Activated CD4-positive, alpha-beta memory T cell treated with anti-CD3 and anti-CD28 coated beads for 36 hours (primary cell): ENCODE measurements around the gene RDH12. TPM values are rescaled to one million over a fixed set of nuclear protein-coding genes. Genes with fewer than 3 reads are reported as not detected.

Experiments used
- CTCF ChIA-PET: fragments of 350-600 bp; sonication (Branson Sonifier 250); formaldehyde crosslinking; loops from one replicate; lab custom pipeline; 2021; ENCODE audit warnings: antibody characterized with exemption, inconsistent platforms; lab: Charles Lee
- POLR2A ChIA-PET: fragments of 350-600 bp; sonication (Branson Sonifier 250); formaldehyde crosslinking; loops from one replicate; lab custom pipeline; 2021; ENCODE audit warnings: antibody characterized with exemption; lab: Charles Lee
- DNase-seq: peaks from one replicate; pipeline ENCODE4 v3.0.0-alpha.2; 2020
- H3K27ac Mint-ChIP-seq: one replicate; pipeline ENCODE4 v1.8.0; 2021; ENCODE audit warnings: mixed read lengths
- H3K27me3 Mint-ChIP-seq: one replicate; pipeline ENCODE4 v1.8.0; 2021; ENCODE audit warnings: mixed read lengths
- H3K36me3 Mint-ChIP-seq: one replicate; pipeline ENCODE4 v1.8.0; 2021; ENCODE audit warnings: mixed read lengths
- H3K4me1 Mint-ChIP-seq: one replicate; pipeline ENCODE4 v1.8.0; 2021; ENCODE audit warnings: low read depth, mixed read lengths
- H3K4me3 Mint-ChIP-seq: one replicate; pipeline ENCODE4 v1.8.0; 2021; ENCODE audit warnings: mild to moderate bottlenecking, mixed read lengths
- H3K9me3 Mint-ChIP-seq: one replicate; pipeline ENCODE4 v1.8.0; 2021; ENCODE audit warnings: mixed read lengths
- intact Hi-C: fragments of 100-400 bp; cut with micrococcal nuclease; formaldehyde crosslinking; loops from one replicate; pipeline ENCODE4 v1.15.1; 2023
- total RNA-seq, 2 experiments: library from RNA; stranded (reverse); gene quantifications; one replicate each; pipeline ENCODE4 v1.2.3, GENCODE V29; 2021

RDH12 gene
- total RNA-seq, 2 experiments from 2014 or later, result not detected

GRCh38 chr14:67776653-67777322, 75.1 kb downstream of the RDH12 start:
- Mint-ChIP-seq H3K9me3 (no peaks in the 10 kb centered on the region), H3K36me3 (peaks cover 38% of the 10 kb centered on the region), H3K27ac (no peak overlapping the region), H3K27me3 (no peaks in the 10 kb centered on the region), H3K4me3 (no peak overlapping the region), H3K4me1 (no peaks in the 10 kb centered on the region)
- POLR2A ChIA-PET, result no interaction called here
- no peak for DNase-seq
- CTCF ChIA-PET, result interaction anchor here (0.6 kb wide), 1 partner anchor 28 kb away, joined by 3 read pairs; no protein-coding TSS in a partner anchor
- intact Hi-C loops, result no loop called here

GRCh38 chr14:67778792-67779191, 77.1 kb downstream of the RDH12 start:
- H3K36me3 Mint-ChIP-seq, result peaks cover 35% of the 10 kb centered on the region
- CTCF ChIA-PET, result no interaction called here
- no peak for DNase-seq
- H3K27me3 Mint-ChIP-seq, result no peaks in the 10 kb centered on the region
- no peaks in the 10 kb centered on the region for H3K4me1 Mint-ChIP-seq
- H3K9me3 Mint-ChIP-seq, result no peaks in the 10 kb centered on the region
- intact Hi-C loops, result no loop called here
- no peak overlapping the region for H3K27ac Mint-ChIP-seq
- POLR2A ChIA-PET, result no interaction called here
- no peak overlapping the region for H3K4me3 Mint-ChIP-seq

- Mint-ChIP-seq H3K27me3 (no peaks in the 10 kb centered on the region), H3K27ac (no peak overlapping the region), H3K4me3 (no peak overlapping the region), H3K4me1 (no peaks in the 10 kb centered on the region), H3K9me3 (no peaks in the 10 kb centered on the region), H3K36me3 (peaks cover 44% of the 10 kb centered on the region)
- POLR2A ChIA-PET, result interaction anchor here (0.9 kb wide), 1 partner anchor 9 kb away, joined by 3 read pairs; no protein-coding TSS in a partner anchor
- CTCF ChIA-PET, result no interaction called here
- DNase-seq, result no peak
- intact Hi-C loops, result no loop called here
These were observed 80.4 kb downstream of the RDH12 start for GRCh38 chr14:67782090-67782489.

Other genes with a start within 250 kb of the RDH12 start
- 1 to 10 TPM in 1 of 2 experiments, under 1 TPM in 1; 0.93 to 1.1 TPM for gene TMEM229B, start 213.2 kb upstream of the RDH12 start, total RNA-seq
- 1 to 10 TPM; 1.7 to 1.9 TPM for gene PLEKHH1, start 168.6 kb upstream of the RDH12 start, total RNA-seq
- gene PIGH, start 101.6 kb upstream of the RDH12 start, total RNA-seq, result 10 to 100 TPM; 13.1 to 17.1 TPM
- 1 to 10 TPM; 6.8 to 7.6 TPM for gene ARG2, start 82.0 kb upstream of the RDH12 start, total RNA-seq
- 10 to 100 TPM; 75.6 to 75.8 TPM for gene VTI1B, start 27.3 kb upstream of the RDH12 start, total RNA-seq
- 10 to 100 TPM; 70.9 to 76.7 TPM for gene RDH11, start 6.1 kb upstream of the RDH12 start, total RNA-seq
- gene ZFYVE26, start 114.7 kb downstream of the RDH12 start, total RNA-seq, result 10 to 100 TPM; 12.5 to 12.6 TPM
- gene RAD51B, start 117.9 kb downstream of the RDH12 start, total RNA-seq, result 10 to 100 TPM; 32.3 to 34.3 TPM